HEK293 (cell line): ENCODE measurements around the gene E4F1.

ENCODE experiments used
- HOXA7 ChIP-seq: sonication (generic); formaldehyde crosslinking; IDR thresholded peaks from 2 replicates; pipeline ENCODE4 v1.8.1; 2022; ENCODE audit warnings: missing genetic modification reagents, borderline replicate concordance
- TCF7L2 ChIP-seq: IDR thresholded peaks from 2 replicates; pipeline ENCODE4 v1.6.1; 2011; ENCODE audit warnings: low read depth, mild to moderate bottlenecking, inconsistent platforms, low read length, moderate library complexity, borderline replicate concordance
- ZNF211 ChIP-seq: fragments of 450-650 bp; formaldehyde crosslinking; IDR thresholded peaks from 2 replicates; pipeline ENCODE4 v1.5.1; 2016; ENCODE audit warnings: low read depth, missing biosample characterization, missing genetic modification characterization
- ZNF76 ChIP-seq: fragments of 450-650 bp; formaldehyde crosslinking; IDR thresholded peaks from 2 replicates; pipeline ENCODE4; 2016; ENCODE audit warnings: low read depth, missing biosample characterization, missing genetic modification characterization, borderline replicate concordance
- TF ChIP-seq, protein P1 (sequence below): fragments of 450-650 bp; formaldehyde crosslinking; IDR thresholded peaks from 2 replicates; pipeline ENCODE4 v1.5.1; 2016; ENCODE audit warnings: missing biosample characterization, missing genetic modification characterization
- TF ChIP-seq, protein P2 (sequence below): fragments of 450-650 bp; formaldehyde crosslinking; conservative IDR thresholded peaks from 2 replicates; pipeline ENCODE4 v1.5.1; 2016; ENCODE audit warnings: low read depth, missing biosample characterization, missing genetic modification characterization

DNA sequence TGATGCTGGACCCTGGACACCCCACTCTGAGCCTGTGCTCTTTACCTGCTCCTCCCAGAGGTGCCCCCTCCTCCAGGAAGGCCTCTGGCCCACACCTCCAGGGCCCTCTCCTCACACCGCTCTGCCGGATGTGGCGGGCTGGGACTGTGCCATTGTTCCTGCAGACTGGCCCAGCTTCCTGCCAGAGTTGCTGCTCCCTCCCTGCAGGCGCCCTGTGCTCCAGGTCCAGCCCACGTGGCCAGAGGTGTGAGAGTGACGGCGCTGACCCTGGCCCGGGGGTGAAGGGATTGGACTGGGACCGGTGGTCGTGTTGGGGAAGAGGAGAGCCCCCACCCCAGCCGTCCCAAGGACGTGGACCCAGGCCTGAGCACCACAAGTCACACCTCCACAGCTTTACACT lies 5.7 kb downstream of the E4F1 start:
- TF ChIP-seq ZNF76 (tag by site-specific recombination) (no peak), HOXA7 (CRISPR knock-in tag) (no peak), ZNF211 (tag by site-specific recombination) (no peak), TCF7L2 (no peak)
- TF ChIP-seq, protein P1, sequence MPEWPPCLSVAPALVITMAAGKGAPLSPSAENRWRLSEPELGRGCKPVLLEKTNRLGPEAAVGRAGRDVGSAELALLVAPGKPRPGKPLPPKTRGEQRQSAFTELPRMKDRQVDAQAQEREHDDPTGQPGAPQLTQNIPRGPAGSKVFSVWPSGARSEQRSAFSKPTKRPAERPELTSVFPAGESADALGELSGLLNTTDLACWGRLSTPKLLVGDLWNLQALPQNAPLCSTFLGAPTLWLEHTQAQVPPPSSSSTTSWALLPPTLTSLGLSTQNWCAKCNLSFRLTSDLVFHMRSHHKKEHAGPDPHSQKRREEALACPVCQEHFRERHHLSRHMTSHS = no peak
- TF ChIP-seq, protein P2, sequence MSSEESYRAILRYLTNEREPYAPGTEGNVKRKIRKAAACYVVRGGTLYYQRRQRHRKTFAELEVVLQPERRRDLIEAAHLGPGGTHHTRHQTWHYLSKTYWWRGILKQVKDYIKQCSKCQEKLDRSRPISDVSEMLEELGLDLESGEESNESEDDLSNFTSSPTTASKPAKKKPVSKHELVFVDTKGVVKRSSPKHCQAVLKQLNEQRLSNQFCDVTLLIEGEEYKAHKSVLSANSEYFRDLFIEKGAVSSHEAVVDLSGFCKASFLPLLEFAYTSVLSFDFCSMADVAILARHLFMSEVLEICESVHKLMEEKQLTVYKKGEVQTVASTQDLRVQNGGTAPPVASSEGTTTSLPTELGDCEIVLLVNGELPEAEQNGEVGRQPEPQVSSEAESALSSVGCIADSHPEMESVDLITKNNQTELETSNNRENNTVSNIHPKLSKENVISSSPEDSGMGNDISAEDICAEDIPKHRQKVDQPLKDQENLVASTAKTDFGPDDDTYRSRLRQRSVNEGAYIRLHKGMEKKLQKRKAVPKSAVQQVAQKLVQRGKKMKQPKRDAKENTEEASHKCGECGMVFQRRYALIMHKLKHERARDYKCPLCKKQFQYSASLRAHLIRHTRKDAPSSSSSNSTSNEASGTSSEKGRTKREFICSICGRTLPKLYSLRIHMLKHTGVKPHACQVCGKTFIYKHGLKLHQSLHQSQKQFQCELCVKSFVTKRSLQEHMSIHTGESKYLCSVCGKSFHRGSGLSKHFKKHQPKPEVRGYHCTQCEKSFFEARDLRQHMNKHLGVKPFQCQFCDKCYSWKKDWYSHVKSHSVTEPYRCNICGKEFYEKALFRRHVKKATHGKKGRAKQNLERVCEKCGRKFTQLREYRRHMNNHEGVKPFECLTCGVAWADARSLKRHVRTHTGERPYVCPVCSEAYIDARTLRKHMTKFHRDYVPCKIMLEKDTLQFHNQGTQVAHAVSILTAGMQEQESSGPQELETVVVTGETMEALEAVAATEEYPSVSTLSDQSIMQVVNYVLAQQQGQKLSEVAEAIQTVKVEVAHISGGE (tag by site-specific recombination) = no peak
